ENCODE data around the gene NEBL. TPM values are rescaled to one million over a fixed set of nuclear protein-coding genes. Genes with fewer than 3 reads are reported as not detected.
"Not testable (repeated sequence)": the region's sequence is repeated elsewhere in the genome, so short reads cannot be mapped to it uniquely, and the experiment has no call there.

Gene NEBL
- total and polyA plus RNA-seq, 2 of the 4 experiments (the other 2 are of a cell fraction): under 0.01 TPM

GRCh38 chr10:20939414-20939813 lies 42.3 kb upstream of the NEBL start:
- H2BK5ac ChIP-seq (ENCODE audit: low read depth, low read length, poor library complexity, severe bottlenecking); H2BK15ac ChIP-seq (ENCODE audit: low read depth, low read length); H2AFZ ChIP-seq (replicated peaks; ENCODE audit: low read length, poor library complexity); H3K27ac ChIP-seq (ENCODE audit: insufficient read depth, low read length); H3K18ac ChIP-seq (ENCODE audit: low read depth, low read length); H3K14ac ChIP-seq (replicated peaks; ENCODE audit: low read depth, low read length); H3K4ac ChIP-seq (ENCODE audit: low read depth, low read length); H3K56ac ChIP-seq (ENCODE audit: extremely low read depth, insufficient read depth, low read length); H3K9ac ChIP-seq (ENCODE audit: low read depth, low read length); H3K36me3 ChIP-seq (ENCODE audit: control insufficient read depth, insufficient read depth, low read length); H4K20me1 ChIP-seq (ENCODE audit: insufficient read depth, low read length); H3K4me2 ChIP-seq (ENCODE audit: low read depth, low read length); POLR2A ChIA-PET (ENCODE audit: unreplicated experiment); dilution Hi-C loops (cut with HindIII; ENCODE audit: low sequenced_read_pairs, unreplicated experiment); ATAC-seq (ENCODE audit: low read depth); in situ Hi-C loops (cut with MboI; ENCODE audit: low sequenced_read_pairs); H3K4me3 ChIP-seq (ENCODE audit: insufficient read depth, low read depth, low read length); DNase-seq; H4K5ac ChIP-seq (ENCODE audit: low read depth, low read length); H3K4me1 ChIP-seq (ENCODE audit: control insufficient read depth, insufficient read depth, low read length); H3K9me3 ChIP-seq (ENCODE audit: control insufficient read depth, insufficient read depth, low read length); BruUV-seq (replicated peaks); H4K8ac ChIP-seq (ENCODE audit: low read depth in 2 of 2, low read length in 2 of 2); H3K79me1 ChIP-seq (ENCODE audit: low read depth in 1 of 2, low read length in 2 of 2); H2BK120ac ChIP-seq (ENCODE audit: low read depth, low read length); intact Hi-C loops (cut with micrococcal nuclease); CTCF ChIA-PET; H3K27me3 ChIP-seq (ENCODE audit: control insufficient read depth, insufficient read depth, low read length); H4K91ac ChIP-seq (ENCODE audit: insufficient read depth, low read depth, low read length); H3K23ac ChIP-seq (ENCODE audit: low read depth, low read length); H3K9me1 ChIP-seq (ENCODE audit: insufficient read depth, low read length); H2AK5ac ChIP-seq (ENCODE audit: low read depth, low read length); H2AK9ac ChIP-seq (replicated peaks; ENCODE audit: low read depth, low read length, poor library complexity); H2BK20ac ChIP-seq (ENCODE audit: low read depth, low read length): not testable (repeated sequence)
- WGBS, 2 experiments (ENCODE audit: extremely low coverage in 2 of 2, insufficient read length in 1 of 2): no CpG with 5 or more reads among the region's 5 CpGs

Data from IMR-90 (cell line).